Esophagus squamous epithelium (tissue), 4 donors: Measurements from ENCODE around the gene ARR3.
"Not testable (repeated sequence)": the region's sequence is repeated elsewhere in the genome, so short reads cannot be mapped to it uniquely, and the experiment has no call there.

Source experiments
- POLR2A ChIP-seq, 4 donors: fragments of 450-650 bp; IDR thresholded peaks; one replicate each; pipeline ENCODE4 v1.6.1; 2017; ENCODE audit warnings: antibody characterized with exemption in 4 of 4, mild to moderate bottlenecking in 4 of 4, moderate library complexity in 3 of 4
- TF ChIP-seq, protein P1 (sequence below), 6 experiments: fragments of 450-650 bp in 4 of 6; fragments of 200-600 bp in 2 of 6; sonication (generic) in 2 of 6; IDR thresholded peaks; one replicate each; pipeline ENCODE4 v1.5.1; 2016 to 2019; ENCODE audit warnings: antibody characterized with exemption in 6 of 6, mild to moderate bottlenecking in 4 of 6, moderate library complexity in 4 of 6

DNA sequence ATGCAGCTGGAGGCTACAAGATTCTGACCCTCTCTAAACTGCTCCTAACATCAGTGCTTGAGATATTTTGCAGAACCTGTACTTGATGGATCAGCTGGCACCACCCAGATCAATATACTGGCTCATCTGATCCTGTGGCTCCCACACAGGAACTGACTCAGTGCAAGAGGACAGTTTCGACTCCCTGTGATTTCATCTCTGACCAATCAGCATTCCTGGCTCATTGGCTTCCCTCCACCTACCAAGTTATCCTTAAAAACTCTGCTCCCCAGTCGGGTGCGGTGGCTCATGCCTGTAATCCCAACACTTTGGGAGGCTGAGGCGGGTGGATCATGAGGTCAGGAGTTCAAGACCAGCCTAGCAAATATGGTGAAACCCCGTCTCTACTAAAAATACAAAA lies 24.5 kb upstream of the ARR3 start:
- not testable (repeated sequence) for TF ChIP-seq POLR2A (IDR thresholded peaks at IDR 0.05)
- TF ChIP-seq, protein P1, sequence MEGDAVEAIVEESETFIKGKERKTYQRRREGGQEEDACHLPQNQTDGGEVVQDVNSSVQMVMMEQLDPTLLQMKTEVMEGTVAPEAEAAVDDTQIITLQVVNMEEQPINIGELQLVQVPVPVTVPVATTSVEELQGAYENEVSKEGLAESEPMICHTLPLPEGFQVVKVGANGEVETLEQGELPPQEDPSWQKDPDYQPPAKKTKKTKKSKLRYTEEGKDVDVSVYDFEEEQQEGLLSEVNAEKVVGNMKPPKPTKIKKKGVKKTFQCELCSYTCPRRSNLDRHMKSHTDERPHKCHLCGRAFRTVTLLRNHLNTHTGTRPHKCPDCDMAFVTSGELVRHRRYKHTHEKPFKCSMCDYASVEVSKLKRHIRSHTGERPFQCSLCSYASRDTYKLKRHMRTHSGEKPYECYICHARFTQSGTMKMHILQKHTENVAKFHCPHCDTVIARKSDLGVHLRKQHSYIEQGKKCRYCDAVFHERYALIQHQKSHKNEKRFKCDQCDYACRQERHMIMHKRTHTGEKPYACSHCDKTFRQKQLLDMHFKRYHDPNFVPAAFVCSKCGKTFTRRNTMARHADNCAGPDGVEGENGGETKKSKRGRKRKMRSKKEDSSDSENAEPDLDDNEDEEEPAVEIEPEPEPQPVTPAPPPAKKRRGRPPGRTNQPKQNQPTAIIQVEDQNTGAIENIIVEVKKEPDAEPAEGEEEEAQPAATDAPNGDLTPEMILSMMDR (IDR thresholded peaks at IDR 0.05), result not testable (repeated sequence)
